ENCODE results near the gene MARCO.

The MARCO gene

DNA sequence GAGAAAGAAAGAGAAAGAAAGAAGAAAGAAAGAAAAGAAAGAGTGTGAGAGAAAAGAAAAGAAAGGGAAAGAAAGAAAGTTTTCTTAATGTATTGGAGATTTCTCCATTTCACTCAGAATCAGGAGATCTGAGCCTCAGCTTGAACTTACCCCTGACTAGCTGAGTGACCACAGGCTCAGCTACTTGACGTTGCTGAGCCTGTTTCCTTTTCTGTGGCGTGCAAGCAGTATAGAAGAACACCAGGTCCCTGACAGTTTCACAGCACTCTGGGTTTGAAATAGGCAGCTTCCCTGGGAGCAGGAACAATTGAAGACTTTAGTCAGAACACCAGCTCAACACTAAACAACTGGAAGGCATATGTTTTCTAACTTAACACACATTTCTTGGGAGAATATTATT is 44.7 kb downstream of the MARCO start:
- H3K9me3 ChIP-seq (ENCODE audit: control insufficient read depth, low read length), result no peaks in the 10 kb centered on the region
- no peaks in the 10 kb centered on the region for H3K4me1 ChIP-seq (ENCODE audit: control insufficient read depth, insufficient read depth, low read length)
- H3K27ac ChIP-seq (ENCODE audit: insufficient read depth, low read depth, low read length, poor library complexity, severe bottlenecking), result no peak overlapping the region
- no peaks in the 10 kb centered on the region for H3K36me3 ChIP-seq (ENCODE audit: control insufficient read depth, insufficient read depth, low read length)
- H3K4me3 ChIP-seq (ENCODE audit: insufficient read depth, low read depth, low read length), result no peak overlapping the region
- 41 to 42% methylated on average over 2 of the region's 2 CpGs for WGBS, 2 experiments
- H3K27me3 ChIP-seq (ENCODE audit: control insufficient read depth, insufficient read depth, low read length, poor library complexity, severe bottlenecking), result peaks cover 4% of the 10 kb centered on the region

DNA sequence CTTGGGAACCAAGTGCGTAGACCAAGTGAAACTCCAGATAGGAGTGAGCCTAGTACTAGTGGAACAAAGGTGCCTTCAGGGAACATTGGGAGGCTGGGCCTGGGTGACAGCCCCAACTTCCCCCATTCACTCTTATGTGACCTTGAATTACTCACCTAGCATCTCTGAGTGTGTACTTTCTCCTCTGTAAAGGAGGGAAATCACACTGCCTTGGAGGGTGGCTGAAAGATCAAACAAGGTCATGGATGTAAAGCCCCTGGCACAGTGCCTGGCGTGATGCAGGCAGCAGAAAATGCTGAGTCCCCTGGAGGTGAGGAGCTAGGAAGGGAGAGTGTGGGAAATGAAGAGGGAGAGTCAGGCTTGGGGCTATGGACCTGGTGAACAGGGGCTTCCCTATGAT is 45.9 kb downstream of the MARCO start:
- Histone ChIP-seq H3K36me3 (ENCODE audit: control insufficient read depth, insufficient read depth, low read length) (no peaks in the 10 kb centered on the region), H3K9me3 (ENCODE audit: control insufficient read depth, low read length) (no peaks in the 10 kb centered on the region), H3K4me3 (ENCODE audit: insufficient read depth, low read depth, low read length) (no peak overlapping the region), H3K4me1 (ENCODE audit: control insufficient read depth, insufficient read depth, low read length) (no peaks in the 10 kb centered on the region), H3K27me3 (ENCODE audit: control insufficient read depth, insufficient read depth, low read length, poor library complexity, severe bottlenecking) (peaks cover 4% of the 10 kb centered on the region), H3K27ac (ENCODE audit: insufficient read depth, low read depth, low read length, poor library complexity, severe bottlenecking) (no peak overlapping the region)
- WGBS, 2 experiments, result 93 to 98% methylated on average over 2 of the region's 2 CpGs

DNA sequence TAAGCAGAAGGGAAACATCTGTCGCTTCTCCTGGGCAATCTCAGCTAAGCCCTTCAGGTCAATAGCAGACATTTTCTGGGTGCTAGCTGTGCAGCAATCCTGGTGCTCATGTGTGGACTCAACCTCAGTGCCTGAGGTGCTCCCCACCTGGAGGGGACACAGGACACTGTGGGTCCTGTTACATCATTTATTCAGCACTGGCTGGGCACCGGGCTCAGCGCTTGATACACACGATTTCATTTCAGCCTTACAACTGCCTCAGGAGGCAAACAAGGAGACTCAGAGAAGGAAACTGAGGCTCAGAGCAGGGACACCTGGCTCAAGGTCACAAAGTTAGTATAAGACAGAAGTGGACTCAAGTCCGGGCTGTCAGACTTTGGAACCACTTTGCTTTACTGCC is 46.7 kb downstream of the MARCO start:
- H3K27me3 ChIP-seq (ENCODE audit: control insufficient read depth, insufficient read depth, low read length, poor library complexity, severe bottlenecking), result peaks cover 4% of the 10 kb centered on the region
- no peaks in the 10 kb centered on the region for H3K9me3 ChIP-seq (ENCODE audit: control insufficient read depth, low read length)
- H3K4me1 ChIP-seq (ENCODE audit: control insufficient read depth, insufficient read depth, low read length), result no peaks in the 10 kb centered on the region
- H3K27ac ChIP-seq (ENCODE audit: insufficient read depth, low read depth, low read length, poor library complexity, severe bottlenecking), result no peak overlapping the region
- no peaks in the 10 kb centered on the region for H3K36me3 ChIP-seq (ENCODE audit: control insufficient read depth, insufficient read depth, low read length)
- no peak overlapping the region for H3K4me3 ChIP-seq (ENCODE audit: insufficient read depth, low read depth, low read length)
- 94% methylated on average over 5 of the region's 5 CpGs for WGBS, 2 experiments

DNA sequence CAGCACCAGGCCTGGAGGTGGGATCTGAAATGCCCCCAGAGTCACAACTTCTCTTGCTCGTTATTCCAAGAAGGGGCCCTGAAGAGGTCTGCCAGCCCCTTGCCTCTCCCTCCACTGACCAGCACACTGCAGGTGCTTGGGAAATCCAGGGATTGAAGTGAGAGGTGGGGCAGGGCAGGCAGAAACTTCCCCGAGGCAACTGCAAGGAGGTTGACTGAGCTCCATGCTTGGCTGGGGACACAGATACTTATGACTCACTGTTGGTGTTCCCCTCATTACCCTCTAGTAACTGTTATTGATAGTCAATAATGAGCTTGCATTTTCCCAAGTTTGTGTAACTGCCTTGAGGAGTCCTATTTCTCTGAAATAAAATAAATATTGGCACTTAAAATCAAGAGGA is 47.5 kb downstream of the MARCO start:
- no peaks in the 10 kb centered on the region for H3K9me3 ChIP-seq (ENCODE audit: control insufficient read depth, low read length)
- H3K4me3 ChIP-seq (ENCODE audit: insufficient read depth, low read depth, low read length), result no peak overlapping the region
- H3K27me3 ChIP-seq (ENCODE audit: control insufficient read depth, insufficient read depth, low read length, poor library complexity, severe bottlenecking), result peaks cover 4% of the 10 kb centered on the region
- WGBS, 2 experiments, result 72 to 76% methylated on average over 2 of the region's 2 CpGs
- H3K27ac ChIP-seq (ENCODE audit: insufficient read depth, low read depth, low read length, poor library complexity, severe bottlenecking), result no peak overlapping the region
- H3K36me3 ChIP-seq (ENCODE audit: control insufficient read depth, insufficient read depth, low read length), result no peaks in the 10 kb centered on the region
- H3K4me1 ChIP-seq (ENCODE audit: control insufficient read depth, insufficient read depth, low read length), result no peaks in the 10 kb centered on the region

DNA sequence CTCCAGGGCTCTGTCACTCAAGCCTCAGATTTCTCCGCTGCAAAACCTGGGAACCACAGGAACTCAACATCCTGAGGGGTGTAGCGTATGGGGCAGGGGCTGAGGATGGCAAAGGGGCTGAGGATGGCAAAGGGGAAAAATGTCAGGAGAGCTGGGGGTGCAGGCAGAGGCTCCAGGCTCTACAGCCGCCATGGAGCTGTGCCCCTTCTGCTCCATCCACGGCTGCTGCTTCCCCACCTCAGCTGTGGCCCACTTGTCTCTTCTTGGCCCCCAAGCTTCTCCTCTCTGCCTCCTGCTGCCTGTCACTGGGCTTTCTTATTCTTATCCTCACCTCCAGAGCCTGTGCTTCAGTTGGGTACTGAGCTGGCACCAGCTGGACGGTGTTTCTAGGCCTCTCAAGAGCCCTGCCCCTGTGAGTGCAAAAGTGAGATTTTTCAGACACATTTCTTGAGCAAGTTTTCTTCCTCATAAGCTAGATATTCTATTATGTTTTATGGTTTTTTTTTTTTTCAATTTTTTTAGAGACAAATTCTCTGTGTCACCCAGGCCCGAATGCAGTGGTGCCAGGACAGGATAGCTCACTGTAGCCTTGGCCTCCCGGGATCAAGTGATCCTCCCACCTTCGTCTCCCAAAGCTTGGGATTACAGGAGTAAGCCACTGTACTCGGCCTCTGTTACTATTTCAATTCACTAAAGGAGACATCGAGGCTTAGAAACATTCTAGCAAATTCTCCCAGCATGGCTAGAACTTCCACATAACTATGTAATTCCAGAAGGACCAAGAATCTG is 49.0 kb downstream of the MARCO start:
- H3K27me3 ChIP-seq (ENCODE audit: control insufficient read depth, insufficient read depth, low read length, poor library complexity, severe bottlenecking), result peaks cover 4% of the 10 kb centered on the region
- WGBS, 2 experiments, result 91% methylated on average over 10 of the region's 10 CpGs
- no peaks in the 10 kb centered on the region for H3K4me1 ChIP-seq (ENCODE audit: control insufficient read depth, insufficient read depth, low read length)
- no peaks in the 10 kb centered on the region for H3K9me3 ChIP-seq (ENCODE audit: control insufficient read depth, low read length)
- no peak overlapping the region for H3K4me3 ChIP-seq (ENCODE audit: insufficient read depth, low read depth, low read length)
- H3K27ac ChIP-seq (ENCODE audit: insufficient read depth, low read depth, low read length, poor library complexity, severe bottlenecking), result no peak overlapping the region
- no peaks in the 10 kb centered on the region for H3K36me3 ChIP-seq (ENCODE audit: control insufficient read depth, insufficient read depth, low read length)

DNA sequence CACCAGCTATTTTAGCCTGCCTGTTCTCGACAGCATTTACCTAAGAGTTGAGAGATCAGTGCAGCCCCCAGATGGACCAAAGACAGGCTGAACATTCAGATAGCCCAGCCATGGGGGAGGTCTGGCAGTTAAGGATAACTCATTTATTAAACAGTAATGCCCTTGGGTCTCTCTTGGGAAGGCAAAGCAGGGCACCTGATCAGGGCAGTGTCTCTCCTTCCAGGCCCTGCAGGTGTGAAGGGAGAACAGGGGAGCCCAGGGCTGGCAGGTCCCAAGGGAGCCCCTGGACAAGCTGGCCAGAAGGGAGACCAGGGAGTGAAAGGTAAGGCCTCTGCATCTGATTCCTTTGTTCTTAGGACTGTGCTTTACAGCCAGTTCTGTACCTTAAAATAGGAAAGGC is 49.6 kb downstream of the MARCO start:
- H3K9me3 ChIP-seq (ENCODE audit: control insufficient read depth, low read length), result no peaks in the 10 kb centered on the region
- 89 to 100% methylated on average over 1 of the region's 1 CpG for WGBS, 2 experiments
- no peaks in the 10 kb centered on the region for H3K36me3 ChIP-seq (ENCODE audit: control insufficient read depth, insufficient read depth, low read length)
- H3K4me3 ChIP-seq (ENCODE audit: insufficient read depth, low read depth, low read length), result no peak overlapping the region
- H3K27ac ChIP-seq (ENCODE audit: insufficient read depth, low read depth, low read length, poor library complexity, severe bottlenecking), result no peak overlapping the region
- H3K4me1 ChIP-seq (ENCODE audit: control insufficient read depth, insufficient read depth, low read length), result no peaks in the 10 kb centered on the region
- H3K27me3 ChIP-seq (ENCODE audit: control insufficient read depth, insufficient read depth, low read length, poor library complexity, severe bottlenecking), result peaks cover 4% of the 10 kb centered on the region

DNA sequence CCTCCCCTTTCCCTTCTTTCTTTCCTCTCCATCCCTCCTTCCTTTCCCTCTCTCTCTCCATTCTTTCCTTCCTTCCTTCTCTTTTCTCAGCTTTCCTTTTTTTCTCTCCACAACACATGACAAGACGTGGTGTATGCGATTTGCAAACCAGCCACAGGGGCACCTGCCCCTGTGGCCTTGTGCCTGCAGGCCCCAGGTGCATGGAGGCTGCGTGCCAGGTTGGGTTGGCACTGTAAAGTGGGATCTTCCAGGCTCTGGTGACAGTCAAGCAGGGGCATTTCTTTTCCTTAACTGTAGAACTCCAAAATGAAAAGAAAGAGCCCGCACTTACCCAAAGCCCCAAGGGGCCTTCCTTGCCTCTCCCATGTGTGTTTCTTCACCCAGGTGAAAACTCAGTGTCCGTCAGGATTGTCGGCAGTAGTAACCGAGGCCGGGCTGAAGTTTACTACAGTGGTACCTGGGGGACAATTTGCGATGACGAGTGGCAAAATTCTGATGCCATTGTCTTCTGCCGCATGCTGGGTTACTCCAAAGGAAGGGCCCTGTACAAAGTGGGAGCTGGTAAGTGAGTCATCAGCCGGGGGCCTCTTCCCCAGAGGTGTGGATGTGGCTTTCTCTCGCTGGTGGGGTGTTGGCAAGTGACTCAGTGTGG is 50.9 kb downstream of the MARCO start:
- Histone ChIP-seq H3K4me1 (ENCODE audit: control insufficient read depth, insufficient read depth, low read length) (no peaks in the 10 kb centered on the region), H3K4me3 (ENCODE audit: insufficient read depth, low read depth, low read length) (no peak overlapping the region), H3K9me3 (ENCODE audit: control insufficient read depth, low read length) (no peaks in the 10 kb centered on the region), H3K27ac (ENCODE audit: insufficient read depth, low read depth, low read length, poor library complexity, severe bottlenecking) (no peak overlapping the region), H3K36me3 (ENCODE audit: control insufficient read depth, insufficient read depth, low read length) (no peaks in the 10 kb centered on the region), H3K27me3 (ENCODE audit: control insufficient read depth, insufficient read depth, low read length, poor library complexity, severe bottlenecking) (no peaks in the 10 kb centered on the region)
- 88 to 90% methylated on average over 13 of the region's 13 CpGs for WGBS, 2 experiments

DNA sequence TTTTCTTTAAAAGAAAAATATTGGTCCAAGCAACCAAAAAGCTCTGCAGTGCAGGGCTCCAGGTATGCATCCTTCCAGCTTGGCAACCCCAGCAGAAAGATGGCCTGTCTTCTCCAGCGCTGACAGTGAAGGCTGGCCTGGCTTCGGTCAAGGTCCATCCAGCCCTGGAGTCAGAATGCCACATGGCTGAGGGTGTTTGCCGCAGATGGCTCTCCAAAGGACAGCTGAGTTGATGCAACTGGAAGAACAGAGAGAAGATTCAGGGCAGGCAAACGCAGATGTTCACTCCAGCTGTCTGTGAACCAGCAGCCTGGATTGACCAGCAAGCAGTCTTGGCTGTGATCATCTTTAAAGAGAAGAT is 51.4 kb downstream of the MARCO start:
- 94 to 96% methylated on average over 4 of the region's 4 CpGs for whole genome bisulfite sequencing, 2 experiments

DNA sequence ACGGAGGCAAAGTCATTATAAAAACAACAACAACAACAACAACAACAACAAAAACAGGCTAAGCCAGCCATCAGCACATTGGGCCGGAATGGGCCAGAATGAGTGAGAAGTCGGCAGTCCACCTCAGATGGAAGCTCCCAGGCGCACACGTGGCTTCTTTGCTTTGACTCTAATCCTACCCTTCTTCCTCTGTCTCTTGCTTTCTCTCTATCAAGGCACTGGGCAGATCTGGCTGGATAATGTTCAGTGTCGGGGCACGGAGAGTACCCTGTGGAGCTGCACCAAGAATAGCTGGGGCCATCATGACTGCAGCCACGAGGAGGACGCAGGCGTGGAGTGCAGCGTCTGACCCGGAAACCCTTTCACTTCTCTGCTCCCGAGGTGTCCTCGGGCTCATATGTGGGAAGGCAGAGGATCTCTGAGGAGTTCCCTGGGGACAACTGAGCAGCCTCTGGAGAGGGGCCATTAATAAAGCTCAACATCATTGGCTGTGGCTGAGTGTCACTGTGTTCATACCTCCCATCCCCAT is 52.2 kb downstream of the MARCO start:
- 87 to 90% methylated on average over 14 of the region's 14 CpGs for WGBS, 2 experiments
- Histone ChIP-seq H3K4me3 (ENCODE audit: insufficient read depth, low read depth, low read length) (no peak overlapping the region), H3K9me3 (ENCODE audit: control insufficient read depth, low read length) (no peaks in the 10 kb centered on the region), H3K27ac (ENCODE audit: insufficient read depth, low read depth, low read length, poor library complexity, severe bottlenecking) (no peak overlapping the region), H3K4me1 (ENCODE audit: control insufficient read depth, insufficient read depth, low read length) (no peaks in the 10 kb centered on the region), H3K36me3 (ENCODE audit: control insufficient read depth, insufficient read depth, low read length) (no peaks in the 10 kb centered on the region), H3K27me3 (ENCODE audit: control insufficient read depth, insufficient read depth, low read length, poor library complexity, severe bottlenecking) (no peaks in the 10 kb centered on the region)

More for the DNA sequence above, 51.4 kb downstream of the MARCO start:
- Histone ChIP-seq H3K36me3 (ENCODE audit: control insufficient read depth, insufficient read depth, low read length) (no peaks in the 10 kb centered on the region), H3K4me1 (ENCODE audit: control insufficient read depth, insufficient read depth, low read length) (no peaks in the 10 kb centered on the region), H3K4me3 (ENCODE audit: insufficient read depth, low read depth, low read length) (no peak overlapping the region), H3K27me3 (ENCODE audit: control insufficient read depth, insufficient read depth, low read length, poor library complexity, severe bottlenecking) (no peaks in the 10 kb centered on the region), H3K27ac (ENCODE audit: insufficient read depth, low read depth, low read length, poor library complexity, severe bottlenecking) (no peak overlapping the region), H3K9me3 (ENCODE audit: control insufficient read depth, low read length) (no peaks in the 10 kb centered on the region)

DNA sequence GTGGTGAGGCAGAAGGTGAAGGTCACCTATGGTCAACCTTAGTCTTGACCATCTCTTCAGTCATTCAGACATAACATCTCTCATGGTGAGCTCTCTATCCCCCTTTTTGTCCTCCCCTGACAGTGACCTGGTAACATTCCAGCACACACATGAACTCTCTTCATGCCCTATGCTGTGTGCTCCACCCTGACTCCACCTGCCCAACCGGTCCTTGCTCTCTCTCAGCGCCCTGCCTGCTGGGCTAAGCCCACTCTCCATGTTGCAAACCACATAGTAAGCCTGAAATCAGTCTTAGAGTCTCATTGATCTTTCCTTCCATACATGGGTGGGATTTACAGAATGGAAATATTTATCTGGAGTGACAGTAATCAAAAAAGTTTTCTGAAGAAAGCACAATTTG is 52.8 kb downstream of the MARCO start:
- H3K4me3 ChIP-seq (ENCODE audit: insufficient read depth, low read depth, low read length), result no peak overlapping the region
- H3K36me3 ChIP-seq (ENCODE audit: control insufficient read depth, insufficient read depth, low read length), result no peaks in the 10 kb centered on the region
- no peaks in the 10 kb centered on the region for H3K4me1 ChIP-seq (ENCODE audit: control insufficient read depth, insufficient read depth, low read length)
- H3K27ac ChIP-seq (ENCODE audit: insufficient read depth, low read depth, low read length, poor library complexity, severe bottlenecking), result no peak overlapping the region
- WGBS, 2 experiments, result 88 to 90% methylated on average over 2 of the region's 2 CpGs
- no peaks in the 10 kb centered on the region for H3K9me3 ChIP-seq (ENCODE audit: control insufficient read depth, low read length)
- H3K27me3 ChIP-seq (ENCODE audit: control insufficient read depth, insufficient read depth, low read length, poor library complexity, severe bottlenecking), result no peaks in the 10 kb centered on the region
